HEK293 (cell line): Measurements from ENCODE around the gene HIF1A.

Experiments used
- CTCF ChIP-seq: fragments of 450-650 bp; formaldehyde crosslinking; IDR thresholded peaks from 2 replicates; pipeline ENCODE4 v1.5.1; 2016; ENCODE audit warnings: missing biosample characterization, missing genetic modification characterization
- HIC1 ChIP-seq: fragments of 450-650 bp; formaldehyde crosslinking; IDR thresholded peaks from 2 replicates; pipeline ENCODE4 v1.5.1; 2016; ENCODE audit warnings: missing biosample characterization, missing genetic modification characterization
- KLF10 ChIP-seq: fragments of 450-650 bp; IDR thresholded peaks from 2 replicates; pipeline ENCODE4 v1.5.1; 2018; ENCODE audit warnings: missing biosample characterization, mild to moderate bottlenecking, missing genetic modification characterization
- SETDB1 ChIP-seq: IDR thresholded peaks from one replicate; pipeline ENCODE4 v1.6.1; 2017; ENCODE audit warnings: mild to moderate bottlenecking, low read length, moderate library complexity, mixed read lengths; ENCODE audit not compliant: insufficient read length
- SP2 ChIP-seq: fragments of 450-650 bp; formaldehyde crosslinking; IDR thresholded peaks from 2 replicates; pipeline ENCODE4 v1.5.1; 2016; ENCODE audit warnings: missing biosample characterization, missing genetic modification characterization
- TRIM28 ChIP-seq: IDR thresholded peaks from 2 replicates; pipeline ENCODE4 v1.6.1; 2011; ENCODE audit warnings: low read length, control low read depth, borderline replicate concordance
- ZNF23 ChIP-seq: fragments of 450-650 bp; formaldehyde crosslinking; IDR thresholded peaks from 2 replicates; pipeline ENCODE4 v1.5.1; 2016; ENCODE audit warnings: missing biosample characterization, missing genetic modification characterization, borderline replicate concordance
- ZNF26 ChIP-seq: fragments of 450-650 bp; formaldehyde crosslinking; IDR thresholded peaks from 2 replicates; pipeline ENCODE4 v1.5.1; 2016; ENCODE audit warnings: missing biosample characterization, missing genetic modification characterization
- ZNF266 ChIP-seq: fragments of 450-650 bp; formaldehyde crosslinking; IDR thresholded peaks from 2 replicates; pipeline ENCODE4 v1.5.1; 2016; ENCODE audit warnings: missing biosample characterization, missing genetic modification characterization, low read depth
- ZNF280D ChIP-seq: fragments of 450-650 bp; formaldehyde crosslinking; IDR thresholded peaks from 2 replicates; pipeline ENCODE4 v1.5.1; 2016; ENCODE audit warnings: missing biosample characterization, missing genetic modification characterization
- ZSCAN4 ChIP-seq: fragments of 450-650 bp; formaldehyde crosslinking; IDR thresholded peaks from 2 replicates; pipeline ENCODE4 v1.5.1; 2017; ENCODE audit warnings: missing biosample characterization, missing genetic modification characterization

GRCh38 chr14:61668282-61668681, 27.0 kb upstream of the HIF1A start:
- TF ChIP-seq HIC1 (tag by site-specific recombination) (no peak), ZNF280D (tag by site-specific recombination) (no peak), TRIM28 (no peak), SETDB1 (no peak), CTCF (tag by site-specific recombination) (no peak), ZNF266 (tag by site-specific recombination) (no peak), SP2 (no peak), ZNF23 (tag by site-specific recombination) (no peak), ZSCAN4 (tag by site-specific recombination) (no peak), KLF10 (tag by site-specific recombination) (no peak), ZNF26 (no peak)
